GM21423 (cell line): Measurements from ENCODE around the gene BCL2L15.

ENCODE experiments used
- ATAC-seq: cut with Tn5 transposase; IDR thresholded peaks from one replicate; pipeline ENCODE4 v1.9.1; 2021; ENCODE audit warnings: mild to moderate bottlenecking, moderate library complexity; ENCODE audit not compliant: unreplicated experiment

BCL2L15 gene

DNA sequence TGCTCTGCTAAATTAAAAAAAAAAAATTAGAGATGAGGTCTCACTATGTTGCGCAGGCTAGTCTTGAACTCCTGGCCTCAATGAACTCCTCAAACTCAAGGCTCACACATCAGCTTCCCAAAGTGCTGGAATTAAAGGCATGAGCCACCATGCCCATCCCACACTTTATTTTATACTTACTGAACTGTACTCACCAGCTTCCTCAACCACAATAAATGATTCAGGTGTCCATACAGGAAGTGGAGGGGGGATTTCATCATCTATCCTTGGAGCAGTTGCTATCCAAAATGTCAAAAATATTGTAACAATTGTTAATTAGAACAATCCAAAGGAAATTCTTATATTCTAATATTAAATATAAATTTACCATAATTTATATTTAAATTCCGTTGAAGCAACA, 52.7 kb downstream of the BCL2L15 start:
- ATAC-seq, result no peak
